ENCODE data around the gene BRSK1.

BRSK1 gene

GRCh38 chr19:55275851-55276719 is 7.7 kb upstream of the BRSK1 start:
- Histone ChIP-seq H3K27ac (no peak overlapping the region), H3K4me3 (no peak overlapping the region), H3K36me3 (ENCODE audit: insufficient read depth, low read length) (peaks cover 9% of the 10 kb centered on the region; the same call in 1 of the 2 replicates), H3K9ac (ENCODE audit: insufficient read length) (no peak overlapping the region), H3K9me3 (ENCODE audit: low read depth, low read length) (no peaks in the 10 kb centered on the region)
- no peak for DNase-seq (ENCODE audit: low read depth, low spot score)
- no peak for TF ChIP-seq POLR2AphosphoS5 (IDR thresholded peaks at IDR 0.05; ENCODE audit: borderline replicate concordance, low read depth, low read length)
- TF ChIP-seq EZH2 (IDR thresholded peaks at IDR 0.05), result no peak
- no peak for TF ChIP-seq FOXP2 (optimal IDR thresholded peaks at IDR 0.05; ENCODE audit: control extremely low read depth, extremely low read length, insufficient read depth)

- H3K9ac ChIP-seq (ENCODE audit: insufficient read length), result no peak overlapping the region
- no peaks in the 10 kb centered on the region for H3K9me3 ChIP-seq (ENCODE audit: low read depth, low read length)
- peaks cover 6% of the 10 kb centered on the region; the same call in 1 of the 2 replicates for H3K36me3 ChIP-seq (ENCODE audit: insufficient read depth, low read length)
- no peak overlapping the region for H3K27ac ChIP-seq
- no peak for TF ChIP-seq EZH2 (IDR thresholded peaks at IDR 0.05)
- TF ChIP-seq POLR2AphosphoS5 (IDR thresholded peaks at IDR 0.05; ENCODE audit: borderline replicate concordance, low read depth, low read length), result no peak
- TF ChIP-seq FOXP2 (optimal IDR thresholded peaks at IDR 0.05; ENCODE audit: control extremely low read depth, extremely low read length, insufficient read depth), result no peak
- no peak for DNase-seq (ENCODE audit: low read depth, low spot score)
- no peak overlapping the region for H3K4me3 ChIP-seq
These were observed 6.9 kb upstream of the BRSK1 start for GRCh38 chr19:55276720-55277430.

GRCh38 chr19:55277494-55277893 is 6.3 kb upstream of the BRSK1 start:
- Histone ChIP-seq H3K27ac (no peak overlapping the region), H3K9me3 (ENCODE audit: low read depth, low read length) (no peaks in the 10 kb centered on the region), H3K36me3 (ENCODE audit: insufficient read depth, low read length) (peaks cover 6% of the 10 kb centered on the region; the same call in 1 of the 2 replicates), H3K4me3 (no peak overlapping the region), H3K9ac (ENCODE audit: insufficient read length) (no peak overlapping the region)
- DNase-seq (ENCODE audit: low read depth, low spot score), result no peak
- TF ChIP-seq EZH2 (IDR thresholded peaks at IDR 0.05) (no peak), POLR2AphosphoS5 (IDR thresholded peaks at IDR 0.05; ENCODE audit: borderline replicate concordance, low read depth, low read length) (no peak), FOXP2 (optimal IDR thresholded peaks at IDR 0.05; ENCODE audit: control extremely low read depth, extremely low read length, insufficient read depth) (no peak)

GRCh38 chr19:55278391-55279135 is 5.2 kb upstream of the BRSK1 start:
- H3K9me3 ChIP-seq (ENCODE audit: low read depth, low read length), result no peaks in the 10 kb centered on the region
- H3K36me3 ChIP-seq (ENCODE audit: insufficient read depth, low read length), result peaks cover 3% of the 10 kb centered on the region; the same call in 1 of the 2 replicates
- no peak overlapping the region for H3K9ac ChIP-seq (ENCODE audit: insufficient read length)
- peak overlapping the region; percentile 83 for H3K4me3 ChIP-seq
- H3K27ac ChIP-seq, result 0 out of 2 replicates have a peak overlapping the region, but pooled peaks have one; percentile 3
- TF ChIP-seq POLR2AphosphoS5 (IDR thresholded peaks at IDR 0.05; ENCODE audit: borderline replicate concordance, low read depth, low read length) (no peak), FOXP2 (optimal IDR thresholded peaks at IDR 0.05; ENCODE audit: control extremely low read depth, extremely low read length, insufficient read depth) (no peak), EZH2 (IDR thresholded peaks at IDR 0.05) (no peak)
- DNase-seq (ENCODE audit: low read depth, low spot score), result no peak

- DNase-seq (ENCODE audit: low read depth, low spot score), result no peak
- peak overlapping the region; percentile 76 for H3K27ac ChIP-seq
These were observed 4.5 kb upstream of the BRSK1 start for GRCh38 chr19:55279340-55279739.

GRCh38 chr19:55279770-55280643 is 3.8 kb upstream of the BRSK1 start, which contains the start of gene HSPBP1:
Gene HSPBP1, minus strand, starts transcription at chr19:55280110. Its CDS starts 502 bp downstream, at chr19:55279608.
- Histone ChIP-seq H3K9me3 (ENCODE audit: low read depth, low read length) (no peaks in the 10 kb centered on the region), H3K9ac (ENCODE audit: insufficient read length) (peak within 1 kb of the TSS; percentile 64), H3K4me3 (peak within 1 kb of the TSS; percentile 83), H3K36me3 (ENCODE audit: insufficient read depth, low read length) (peaks cover 2% of the 10 kb centered on the region; the same call in 1 of the 2 replicates), H3K27ac (peak within 1 kb of the TSS; percentile 88)
- peak; percentile 90 for TF ChIP-seq FOXP2 (optimal IDR thresholded peaks at IDR 0.05; ENCODE audit: control extremely low read depth, extremely low read length, insufficient read depth)
- no peak for TF ChIP-seq EZH2 (IDR thresholded peaks at IDR 0.05)
- TF ChIP-seq POLR2AphosphoS5 (IDR thresholded peaks at IDR 0.05; ENCODE audit: borderline replicate concordance, low read depth, low read length), result peak; percentile 56; the same call in 1 of the 2 replicates
- DNase-seq (ENCODE audit: low read depth, low spot score), result peak; percentile 87

More at GRCh38 chr19:55279340-55279739, 4.5 kb upstream of the BRSK1 start:
- Histone ChIP-seq H3K36me3 (ENCODE audit: insufficient read depth, low read length) (peaks cover 2% of the 10 kb centered on the region; the same call in 1 of the 2 replicates), H3K9me3 (ENCODE audit: low read depth, low read length) (no peaks in the 10 kb centered on the region), H3K4me3 (peak overlapping the region; percentile 83), H3K9ac (ENCODE audit: insufficient read length) (peak overlapping the region; percentile 64)
- no peak for TF ChIP-seq EZH2 (IDR thresholded peaks at IDR 0.05)

GRCh38 chr19:55284405-55285058 is 735 bp downstream of the BRSK1 start:
- TF ChIP-seq EZH2 (IDR thresholded peaks at IDR 0.05) (no peak), FOXP2 (optimal IDR thresholded peaks at IDR 0.05; ENCODE audit: control extremely low read depth, extremely low read length, insufficient read depth) (no peak)
- Histone ChIP-seq H3K9me3 (ENCODE audit: low read depth, low read length) (no peaks in the 10 kb centered on the region), H3K27ac (no peak overlapping the region), H3K36me3 (ENCODE audit: insufficient read depth, low read length) (no peaks in the 10 kb centered on the region), H3K4me3 (peak overlapping the region; percentile 74), H3K9ac (ENCODE audit: insufficient read length) (peak overlapping the region; percentile 73)
- no peak for DNase-seq (ENCODE audit: low read depth, low spot score)

Measured in SK-N-MC (cell line).